NT2/D1 (cell line): Measurements from ENCODE around the gene GRK5.

Experiments used
- DNase-seq: peaks from one replicate; pipeline ENCODE4 v3.0.0-alpha.2; 2011; ENCODE audit warnings: low read depth, low spot score
- H3K27me3 ChIP-seq: 2 replicates; pipeline ENCODE4 v1.6.0; 2011; ENCODE audit warnings: mild to moderate bottlenecking; ENCODE audit not compliant: insufficient read length, insufficient read depth
- H3K36me3 ChIP-seq: 2 replicates; pipeline ENCODE4 v1.6.1; 2011; ENCODE audit warnings: mild to moderate bottlenecking, low read length, mixed read lengths; ENCODE audit not compliant: insufficient read depth, insufficient read length
- H3K4me1 ChIP-seq: 2 replicates; pipeline ENCODE4 v1.5.1; 2011; ENCODE audit not compliant: insufficient read depth, insufficient read length
- H3K4me3 ChIP-seq: 2 replicates; pipeline ENCODE4 v1.5.1; 2011; ENCODE audit warnings: low read depth; ENCODE audit not compliant: insufficient read length
- H3K9ac ChIP-seq: 2 replicates; pipeline ENCODE4 v1.6.0; 2011; ENCODE audit warnings: low read depth; ENCODE audit not compliant: insufficient read length
- H3K9me3 ChIP-seq: 2 replicates; pipeline ENCODE4 v1.5.1; 2011; ENCODE audit warnings: mild to moderate bottlenecking, low read length; ENCODE audit not compliant: insufficient read depth
- SUZ12 ChIP-seq: IDR thresholded peaks from 2 replicates; pipeline ENCODE4 v1.6.1; 2011; ENCODE audit not compliant: insufficient read length, insufficient read depth; ENCODE audit errors: extremely low read depth
- YY1 ChIP-seq: IDR thresholded peaks from 2 replicates; pipeline ENCODE4 v1.6.1; 2011; ENCODE audit not compliant: insufficient read length, insufficient read depth
- ZNF274 ChIP-seq: IDR thresholded peaks from 2 replicates; pipeline ENCODE4 v1.6.1; 2011; ENCODE audit warnings: mild to moderate bottlenecking, low read depth, low read length

GRK5 gene

DNA sequence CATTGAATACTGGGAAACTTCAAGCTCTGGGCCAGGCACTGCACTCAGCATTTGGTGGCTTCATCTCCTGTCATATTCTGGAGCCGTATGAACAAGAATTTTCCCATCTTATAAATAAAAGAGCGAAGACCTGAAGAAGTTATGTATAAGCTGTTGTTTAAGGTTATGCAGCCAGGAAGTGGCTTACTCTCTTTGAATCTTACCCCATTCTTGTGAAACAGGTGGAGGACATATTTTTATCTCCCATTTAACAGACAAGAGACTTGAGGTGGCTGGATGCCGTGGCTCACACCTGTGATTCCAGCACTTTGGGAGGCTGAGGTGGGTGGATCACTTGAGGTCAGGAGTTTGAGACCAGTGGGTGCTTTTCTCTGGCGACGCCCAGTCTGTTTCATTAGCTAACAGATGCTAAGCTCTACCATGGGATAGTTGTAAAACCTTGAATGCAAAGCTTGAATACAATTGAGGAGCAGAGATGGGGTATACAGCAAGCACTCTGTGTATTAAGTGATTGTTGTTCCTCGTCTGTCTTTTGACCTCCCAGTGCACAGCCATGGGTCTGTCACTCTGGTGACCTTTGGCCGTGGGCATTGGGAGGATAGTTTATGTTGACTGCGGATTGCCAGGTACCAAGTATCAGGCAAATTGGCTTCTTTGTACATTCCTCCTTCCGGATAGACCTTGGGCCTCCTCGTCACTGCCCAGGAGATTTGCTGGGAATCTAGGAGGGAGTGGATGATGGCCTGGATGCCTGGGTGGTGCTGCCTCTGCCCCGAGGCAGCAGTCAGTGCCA is 85.8 kb downstream of the GRK5 start:
- DNase-seq = no peak
- no peak overlapping the region for H3K4me3 ChIP-seq
- peaks cover 9% of the 10 kb centered on the region; the same call in 1 of the 2 replicates for H3K9me3 ChIP-seq
- no peak overlapping the region for H3K9ac ChIP-seq
- H3K27me3 ChIP-seq = peaks cover 15% of the 10 kb centered on the region
- H3K36me3 ChIP-seq = no peaks in the 10 kb centered on the region
- TF ChIP-seq SUZ12 = no peak
- TF ChIP-seq ZNF274 = no peak
- no peak for TF ChIP-seq YY1
- peaks cover 6% of the 10 kb centered on the region for H3K4me1 ChIP-seq

DNA sequence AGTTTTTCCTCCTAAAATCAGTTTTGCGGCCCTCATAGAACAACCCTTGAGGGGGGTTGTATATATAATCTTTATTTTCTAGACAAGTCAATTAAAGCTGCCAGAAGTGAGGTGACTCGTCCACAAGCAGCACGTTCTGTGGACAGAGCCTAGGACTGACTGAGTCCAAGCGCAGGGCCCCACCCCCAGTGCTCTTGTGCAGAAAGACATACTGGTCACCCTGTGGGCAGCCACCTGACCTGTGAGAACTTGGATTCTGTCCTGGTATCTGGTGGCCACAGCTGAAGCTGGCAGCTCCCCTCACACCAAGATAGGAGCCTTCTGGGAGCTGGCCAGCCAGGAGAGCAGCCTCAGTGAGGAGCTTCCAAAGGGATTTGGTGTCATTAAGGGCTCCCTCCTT is 89.3 kb downstream of the GRK5 start:
- H3K9me3 ChIP-seq = peaks cover 9% of the 10 kb centered on the region; the same call in 1 of the 2 replicates
- H3K27me3 ChIP-seq = peaks cover 6% of the 10 kb centered on the region
- no peak for TF ChIP-seq ZNF274
- no peak for TF ChIP-seq SUZ12
- no peak for TF ChIP-seq YY1
- H3K9ac ChIP-seq = no peak overlapping the region
- DNase-seq = no peak
- no peaks in the 10 kb centered on the region for H3K4me1 ChIP-seq
- H3K4me3 ChIP-seq = no peak overlapping the region
- H3K36me3 ChIP-seq = no peaks in the 10 kb centered on the region

DNA sequence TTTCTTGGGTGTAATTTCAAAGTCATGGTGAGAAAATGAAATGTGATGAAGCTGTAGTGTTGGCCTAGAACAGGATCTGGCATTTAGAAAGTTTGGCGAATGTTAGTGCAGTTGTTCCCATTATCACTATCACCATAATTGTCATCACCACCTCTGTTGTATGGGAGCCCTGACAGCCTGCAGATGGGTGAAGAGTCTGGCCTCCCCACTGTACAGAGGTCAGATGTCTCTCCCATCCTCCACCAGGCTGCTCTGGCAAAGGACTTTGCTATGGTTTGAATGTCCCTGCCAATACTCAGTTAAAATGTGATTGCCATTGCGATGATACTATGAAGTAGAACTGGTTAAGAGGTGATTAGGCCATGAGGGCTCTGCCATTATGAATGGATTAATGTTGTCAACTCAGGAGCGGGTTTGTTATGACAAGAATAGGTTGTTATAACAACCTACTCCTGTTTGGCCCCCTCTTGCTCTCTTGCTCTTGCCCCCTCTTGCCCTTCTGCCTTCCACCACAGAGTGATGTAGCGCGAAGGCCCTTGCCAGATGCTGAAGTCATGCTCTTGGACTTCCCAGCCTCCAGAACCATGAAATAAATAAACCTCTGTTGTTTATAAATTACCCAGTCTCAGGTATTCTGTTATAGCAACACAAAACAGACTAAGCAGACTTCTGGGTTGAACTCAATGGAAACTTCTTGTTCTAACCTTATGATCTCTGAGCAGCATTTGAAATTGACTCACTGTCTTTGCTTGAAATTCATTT is 90.0 kb downstream of the GRK5 start:
- Histone ChIP-seq H3K9ac (no peak overlapping the region), H3K9me3 (peaks cover 9% of the 10 kb centered on the region; the same call in 1 of the 2 replicates), H3K36me3 (no peaks in the 10 kb centered on the region), H3K4me1 (no peaks in the 10 kb centered on the region), H3K4me3 (no peak overlapping the region), H3K27me3 (no peaks in the 10 kb centered on the region)
- TF ChIP-seq ZNF274 = no peak
- no peak for TF ChIP-seq SUZ12
- TF ChIP-seq YY1 = no peak
- DNase-seq = no peak

DNA sequence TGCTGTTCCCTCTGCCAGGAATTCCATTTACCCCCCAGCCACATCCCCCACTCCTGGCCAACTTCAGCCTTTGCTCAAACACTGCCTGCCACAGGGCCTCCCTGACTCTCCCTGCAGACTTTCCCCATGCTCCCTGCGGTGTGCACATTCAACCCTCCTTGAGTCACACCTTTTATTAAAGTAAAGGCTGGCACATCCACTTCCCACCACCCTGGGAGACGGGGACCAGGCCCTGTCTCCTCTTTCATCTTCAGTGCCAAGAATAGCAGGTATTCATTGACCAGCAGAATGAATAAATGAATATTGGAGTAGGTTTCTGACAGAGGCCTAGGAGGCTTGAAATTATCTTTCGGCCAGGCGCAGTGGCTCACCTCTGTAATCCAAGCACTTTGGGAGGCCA is 91.4 kb downstream of the GRK5 start:
- no peaks in the 10 kb centered on the region for H3K36me3 ChIP-seq

DNA sequence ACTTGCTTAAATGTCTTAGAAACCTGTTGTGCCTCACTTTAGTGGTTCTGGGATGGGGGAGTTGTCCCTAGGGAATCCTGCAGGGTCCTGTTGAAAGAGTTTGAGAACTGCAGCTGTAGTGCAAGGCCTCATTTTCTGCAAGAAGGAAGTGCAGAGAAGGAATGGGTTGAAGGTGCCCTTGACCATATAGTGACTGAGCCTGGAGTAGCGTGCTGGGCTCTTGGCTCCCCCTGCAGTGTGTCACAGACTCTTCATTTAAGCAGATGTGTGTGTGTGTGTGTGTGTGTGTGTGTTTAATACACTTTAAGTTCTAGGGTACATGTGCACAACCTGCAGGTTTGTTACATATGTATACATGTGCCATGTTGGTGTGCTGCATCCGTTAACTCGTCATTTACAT is 92.2 kb downstream of the GRK5 start:
- no peak for DNase-seq
- H3K4me1 ChIP-seq = no peaks in the 10 kb centered on the region

More for the DNA sequence above, 91.4 kb downstream of the GRK5 start:
- H3K9me3 ChIP-seq = peaks cover 9% of the 10 kb centered on the region; the same call in 1 of the 2 replicates
- TF ChIP-seq ZNF274 (no peak), SUZ12 (no peak), YY1 (no peak)
- DNase-seq = no peak
- no peak overlapping the region for H3K4me3 ChIP-seq
- no peak overlapping the region for H3K9ac ChIP-seq
- H3K27me3 ChIP-seq = no peaks in the 10 kb centered on the region
- H3K4me1 ChIP-seq = no peaks in the 10 kb centered on the region

DNA sequence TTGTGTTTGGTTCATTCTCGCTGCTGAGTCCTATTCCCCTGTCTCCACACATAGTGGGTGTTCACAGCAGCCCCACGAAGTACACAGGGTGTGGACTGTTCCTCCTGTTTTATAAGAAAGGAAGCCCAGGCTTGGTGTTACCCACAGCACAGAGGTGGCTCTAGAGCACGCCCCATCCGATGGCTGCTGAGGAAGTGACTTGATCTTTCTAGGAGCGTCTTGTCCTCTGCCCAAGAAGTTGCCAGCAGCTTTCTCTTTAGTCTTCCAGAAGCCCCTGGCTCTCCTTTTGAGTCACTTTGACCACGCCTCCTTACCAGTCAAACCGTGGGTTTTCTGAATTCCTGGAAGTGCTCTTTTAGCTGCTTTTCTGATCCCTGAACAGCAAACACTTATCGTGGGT is 94.0 kb downstream of the GRK5 start:
- peaks cover 2% of the 10 kb centered on the region for H3K4me1 ChIP-seq
- peaks cover 9% of the 10 kb centered on the region; the same call in 1 of the 2 replicates for H3K9me3 ChIP-seq
- no peak overlapping the region for H3K4me3 ChIP-seq
- no peak for DNase-seq
- no peak for TF ChIP-seq YY1
- no peaks in the 10 kb centered on the region for H3K36me3 ChIP-seq
- H3K27me3 ChIP-seq = no peaks in the 10 kb centered on the region
- no peak overlapping the region for H3K9ac ChIP-seq

More for the DNA sequence above, 92.2 kb downstream of the GRK5 start:
- TF ChIP-seq ZNF274 (no peak), SUZ12 (no peak), YY1 (no peak)
- no peak overlapping the region for H3K9ac ChIP-seq
- H3K27me3 ChIP-seq = no peaks in the 10 kb centered on the region
- peaks cover 9% of the 10 kb centered on the region; the same call in 1 of the 2 replicates for H3K9me3 ChIP-seq
- H3K4me3 ChIP-seq = no peak overlapping the region
- H3K36me3 ChIP-seq = no peaks in the 10 kb centered on the region

DNA sequence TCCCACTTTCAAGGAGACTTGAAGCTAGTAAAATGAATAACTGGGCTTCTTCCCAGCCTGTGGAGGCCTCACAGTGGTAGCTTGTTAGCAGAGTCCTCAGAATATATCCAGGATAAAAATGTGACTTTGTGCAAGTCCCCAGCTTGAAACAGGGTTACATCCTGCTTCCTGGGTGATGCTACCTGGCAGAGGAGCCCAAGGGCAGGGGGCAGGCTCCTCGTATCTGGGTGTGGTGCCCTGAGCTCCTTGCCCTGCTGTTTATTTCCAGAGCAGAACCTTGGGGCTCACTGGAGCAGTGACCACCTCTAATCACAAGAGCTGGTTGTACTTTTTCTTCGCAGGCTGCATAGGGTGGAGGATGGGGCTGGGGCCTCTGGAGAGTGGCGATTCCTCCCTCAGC is 94.8 kb downstream of the GRK5 start:
- peaks cover 7% of the 10 kb centered on the region; the same call in 1 of the 2 replicates for H3K9me3 ChIP-seq
- no peak for DNase-seq
- H3K4me3 ChIP-seq = no peak overlapping the region
- no peak for TF ChIP-seq SUZ12
- TF ChIP-seq ZNF274 = no peak
- no peak for TF ChIP-seq YY1
- H3K27me3 ChIP-seq = no peaks in the 10 kb centered on the region
- no peak overlapping the region for H3K9ac ChIP-seq
- H3K36me3 ChIP-seq = no peaks in the 10 kb centered on the region
- H3K4me1 ChIP-seq = peaks cover 2% of the 10 kb centered on the region
